K562 (cell line): ENCODE results near the gene SORT1. TPM values are rescaled to one million over a fixed set of nuclear protein-coding genes. Genes with fewer than 3 reads are reported as not detected.

Source experiments
- ATAC-seq: fragments of 200-7000 bp; cut with Tn5 transposase; 3 replicates; pipeline ENCODE4 v1.9.1; 2020; ENCODE audit warnings: moderate library complexity
- BruUV-seq: library from RNA; stranded (reverse); fragments of 400-500 nt; replicated peaks from 2 replicates; lab custom pipeline; 2021; lab: Mats Ljungman, UMichigan
- CTCF ChIA-PET: fragments of 300-600 bp; formaldehyde crosslinking; extraction: SDS; loops from one replicate; lab custom pipeline; 2021; ENCODE audit warnings: low intra/inter-chr PET ratio; lab: Yijun Ruan, JAX
- POLR2A ChIA-PET: fragments of 300-600, 350-650 bp; sonication (Branson Sonifier 250); formaldehyde crosslinking; extraction: SDS; loops from one replicate; lab custom pipeline; 2021; ENCODE audit warnings: antibody characterized with exemption, inconsistent platforms; lab: Yijun Ruan, JAX
- DNase-seq, 4 experiments: peaks; one replicate each; pipeline versions ENCODE4 v3.0.0 to v3.0.0-alpha.2; 2011 to 2018; ENCODE audit warnings: low spot score in 3 of 4, mixed read lengths in 3 of 4; ENCODE audit errors: extremely low read depth in 1 of 4
- FAIRE-seq: peaks from 2 replicates; lab custom pipeline; 2011; peaks lifted over from hg19 to GRCh38; lab: Jason Lieb, UNC
- H2AFZ ChIP-seq: 2 replicates; pipeline ENCODE4 v1.6.0; 2011; ENCODE audit warnings: low read depth, low read length, control low read depth, inconsistent platforms
- H3K27ac ChIP-seq: fragments of 200-600 bp; 3 replicates; pipeline ENCODE4 v1.8.0; 2011; ENCODE audit warnings: low read depth, mild to moderate bottlenecking, control low read depth, inconsistent platforms, low read length, moderate library complexity, mixed read lengths; ENCODE audit errors: extremely low read depth
- H3K27me3 ChIP-seq, 2 experiments: fragments of 300-600 bp in 1 of 2; 2 replicates in 1 of 2; 3 replicates in 1 of 2; pipeline versions ENCODE4 v1.6.0 to v1.8.0; 2011; ENCODE audit warnings: inconsistent platforms in 2 of 2, low read length in 2 of 2, mild to moderate bottlenecking in 1 of 2, mixed read lengths in 1 of 2, moderate library complexity in 1 of 2; ENCODE audit not compliant: control insufficient read depth in 2 of 2, insufficient read depth in 2 of 2
- H3K36me3 ChIP-seq: fragments of 300-600 bp; 3 replicates; pipeline ENCODE4 v1.8.0; 2011; ENCODE audit warnings: mild to moderate bottlenecking, low read length, inconsistent platforms; ENCODE audit not compliant: control insufficient read depth, insufficient read depth
- H3K4me1 ChIP-seq, 2 experiments: fragments of 200-600 bp in 1 of 2; replicated peaks in 1 of 2; 2 replicates in 1 of 2; 3 replicates in 1 of 2; pipeline versions ENCODE4 v1.5.1 to v1.8.0; 2011; ENCODE audit warnings: inconsistent platforms in 2 of 2, low read length in 2 of 2, mild to moderate bottlenecking in 1 of 2, mixed read lengths in 1 of 2, moderate library complexity in 1 of 2; ENCODE audit not compliant: control insufficient read depth in 2 of 2, insufficient read depth in 2 of 2
- H3K4me2 ChIP-seq: 2 replicates; pipeline ENCODE4 v1.6.1; 2011; ENCODE audit warnings: low read length, control low read depth, inconsistent platforms, mixed read lengths; ENCODE audit not compliant: insufficient read depth
- H3K4me3 ChIP-seq: fragments of 200-600 bp; sonication (generic), shearing (Covaris generic); 2 replicates; pipeline ENCODE4 v1.5.1; 2016; ENCODE audit warnings: control low read depth, inconsistent platforms
- H3K79me2 ChIP-seq: fragments of 200-600 bp; 3 replicates; pipeline ENCODE4 v1.8.0; 2011; ENCODE audit warnings: low read length, inconsistent platforms; ENCODE audit not compliant: control insufficient read depth, insufficient read depth
- H3K9ac ChIP-seq, 2 experiments: 2 replicates each; pipeline versions ENCODE4 v1.6.0 to v1.6.1; 2011; ENCODE audit warnings: low read depth in 2 of 2, low read length in 2 of 2, control low read depth in 1 of 2, inconsistent platforms in 1 of 2, mild to moderate bottlenecking in 1 of 2, mixed read lengths in 1 of 2; ENCODE audit not compliant: insufficient read depth in 1 of 2
- H3K9me1 ChIP-seq: one replicate; pipeline ENCODE4 v1.6.0; 2011; ENCODE audit warnings: inconsistent platforms, mild to moderate bottlenecking, low read length, moderate library complexity; ENCODE audit not compliant: control insufficient read depth, insufficient read depth
- H3K9me3 ChIP-seq: replicated peaks from 2 replicates; pipeline ENCODE4 v1.5.1; 2011; ENCODE audit warnings: low read depth, low read length, inconsistent platforms; ENCODE audit not compliant: control insufficient read depth, insufficient read depth
- H4K20me1 ChIP-seq: replicated peaks from 2 replicates; pipeline ENCODE4 v1.6.1; 2011; ENCODE audit warnings: low read length, inconsistent platforms, mixed read lengths; ENCODE audit not compliant: control insufficient read depth, insufficient read depth
- ASH1L ChIP-seq: fragments of 450-650 bp; IDR thresholded peaks from 2 replicates; pipeline ENCODE4 v1.6.1; 2018; ENCODE audit warnings: borderline replicate concordance, mild to moderate bottlenecking, low read depth; ENCODE audit not compliant: partially characterized antibody
- CHD1 ChIP-seq: fragments of 200-600 bp; sonication (generic); IDR thresholded peaks from one replicate; pipeline ENCODE4 v1.6.1; 2012; ENCODE audit warnings: mild to moderate bottlenecking, moderate library complexity, low read length, inconsistent platforms
- ETV5 ChIP-seq: sonication (generic); formaldehyde crosslinking; IDR thresholded peaks from 2 replicates; pipeline ENCODE4 v1.4.0; 2020; ENCODE audit warnings: low read depth, mild to moderate bottlenecking, missing genetic modification reagents
- GTF2E2 ChIP-seq: fragments of 200-800 bp; sonication (Bioruptor generic); IDR thresholded peaks from 2 replicates; pipeline ENCODE4 v1.6.1; 2016; ENCODE audit warnings: missing genetic modification characterization, missing compliant biosample characterization
- LARP7 ChIP-seq: fragments of 450-650 bp; IDR thresholded peaks from 2 replicates; pipeline ENCODE4 v1.6.1; 2016
- NCOA1 ChIP-seq: fragments of 450-650 bp; IDR thresholded peaks from 2 replicates; pipeline ENCODE4 v1.6.1; 2016; ENCODE audit warnings: low read depth
- SAP30 ChIP-seq: fragments of 200-600 bp; sonication (generic); IDR thresholded peaks from 2 replicates; pipeline ENCODE4 v1.6.1; 2012; ENCODE audit warnings: borderline replicate concordance, low read depth, mild to moderate bottlenecking, moderate library complexity, low read length, control low read depth, inconsistent platforms; ENCODE audit not compliant: insufficient read depth, poor library complexity, severe bottlenecking
- ZC3H11A ChIP-seq: IDR thresholded peaks from 2 replicates; pipeline ENCODE4 v1.6.1; 2012; ENCODE audit warnings: low read depth, low read length, improper control_type of control experiment
- ZNF12 ChIP-seq: sonication (generic); formaldehyde crosslinking; IDR thresholded peaks from 2 replicates; pipeline ENCODE4 v1.4.0; 2020; ENCODE audit warnings: mild to moderate bottlenecking, missing genetic modification reagents
- ZNF408 ChIP-seq: fragments of 250-450 bp; sonication (Bioruptor Pico); IDR thresholded peaks from 2 replicates; pipeline ENCODE4 v1.4.0; 2020; ENCODE audit warnings: low read depth, mild to moderate bottlenecking, moderate library complexity
- ZNF518B ChIP-seq: fragments of 250-450 bp; sonication (Bioruptor Pico); IDR thresholded peaks from 2 replicates; pipeline ENCODE4 v1.5.0; 2021; ENCODE audit warnings: mild to moderate bottlenecking, moderate library complexity
- ZNF584 ChIP-seq: fragments of 200-800 bp; sonication (Bioruptor generic); IDR thresholded peaks from 2 replicates; pipeline ENCODE4 v1.6.1; 2016; ENCODE audit warnings: low read depth, mild to moderate bottlenecking, missing genetic modification characterization, missing compliant biosample characterization
- ZNF766 ChIP-seq: fragments of 200-800 bp; sonication (Bioruptor generic); conservative IDR thresholded peaks from 2 replicates; pipeline ENCODE4 v1.6.1; 2016; ENCODE audit warnings: missing genetic modification characterization, missing compliant biosample characterization
- ZSCAN32 ChIP-seq: fragments of 450-650 bp; formaldehyde crosslinking; IDR thresholded peaks from 2 replicates; pipeline ENCODE4 v1.4.0; 2020; ENCODE audit warnings: mild to moderate bottlenecking, moderate library complexity
- WGBS: fragments of 100-300 bp; shearing (Covaris generic); methylation state at CpG from one replicate; pipeline ENCODE4 v1.1.6; 2016; ENCODE audit warnings: low coverage, mixed read lengths; ENCODE audit not compliant: insufficient coverage; ENCODE audit errors: missing lambda C conversion rate; 5-methylcytosine and 5-hydroxymethylcytosine counted together
- in situ Hi-C: fragments of 300-500 bp; cut with MboI; formaldehyde crosslinking; loops from 4 replicates; pipeline ENCODE4 v1.15.0; 2018; ENCODE audit warnings: inconsistent platforms, mixed read lengths
- intact Hi-C: fragments of 100-400 bp; cut with micrococcal nuclease; formaldehyde crosslinking; loops from 2 replicates; pipeline ENCODE4 v1.14.2; 2022
- polyA plus RNA-seq, 8 experiments: library from polyadenylated mRNA; depleted of rRNA in 4 of 8; stranded (reverse) in 5 of 8; unstranded in 3 of 8; fragments of >200 nt; fragmentation: Nextera tagmentation in 2 of 8; fragmentation: Illumina TruSeq in 1 of 8; extraction: Ambion mirVana in 2 of 8; extraction: Trizol in 1 of 8; gene quantifications; 2 replicates each; pipeline versions ENCODE4 v1.2.1 to v1.2.3, GENCODE V29; 2011 to 2014; ENCODE audit warnings: inconsistent platforms in 1 of 8, missing spikeins in 1 of 8
- total RNA-seq, 7 experiments: library from RNA; depleted of rRNA in 6 of 7; stranded (reverse); fragments of >200 nt in 6 of 7; fragmentation: Illumina TruSeq in 2 of 7; extraction: Trizol in 2 of 7; gene quantifications; 2 replicates each; pipeline versions ENCODE4 v1.2.1 to v1.2.3, GENCODE V29; 2011 to 2021; ENCODE audit warnings: low replicate concordance in 1 of 7
- TF ChIP-seq, protein P1 (sequence below): fragments of 450-650 bp; IDR thresholded peaks from 2 replicates; pipeline ENCODE4 v1.6.1; 2017; ENCODE audit warnings: antibody characterized with exemption
- TF ChIP-seq, protein P2 (sequence below): fragments of 450-650 bp; IDR thresholded peaks from 2 replicates; pipeline ENCODE4 v1.6.1; 2016; ENCODE audit warnings: antibody characterized with exemption

SORT1 gene
- total and polyA plus RNA-seq, 9 of the 15 experiments (the other 6 are each of a cell fraction or from before 2014, with no cell fraction given), result 27.4 to 112 (median 65.0) TPM

GRCh38 chr1:109443476-109443875, 45.8 kb upstream of the SORT1 start (continued):
- TF ChIP-seq ZSCAN32, result no peak

DNA sequence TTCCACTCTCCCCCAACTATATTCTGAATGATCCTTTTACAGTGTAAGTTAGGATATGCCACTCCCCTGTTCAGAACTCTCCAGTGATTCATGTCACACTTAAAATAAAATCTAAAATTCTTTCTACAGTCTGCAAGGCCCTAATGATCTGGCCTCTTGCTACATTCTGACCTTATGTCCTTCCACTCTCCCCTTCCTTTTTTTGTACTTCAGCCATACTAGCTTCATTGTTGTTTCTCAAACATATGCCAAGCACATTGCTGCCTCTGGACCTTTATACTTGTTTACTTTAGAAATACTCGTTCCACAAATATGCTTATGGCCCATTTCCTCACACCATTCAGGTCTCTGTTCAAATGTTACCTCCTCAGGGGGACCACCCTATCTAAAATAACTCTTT, 43.4 kb upstream of the SORT1 start:
- Histone ChIP-seq H3K36me3 (no peaks in the 10 kb centered on the region), H3K4me2 (no peak overlapping the region), H3K27ac (no peak overlapping the region), H3K9ac (no peak overlapping the region), H2AFZ (no peak overlapping the region), H3K9me1 (no peaks in the 10 kb centered on the region), H3K9me3 (no peaks in the 10 kb centered on the region), H3K4me3 (no peak overlapping the region), H4K20me1 (no peaks in the 10 kb centered on the region), H3K27me3 (peaks cover 5 to 6% of the 10 kb centered on the region in 2 experiments; a peak in 3 of 5 replicates), H3K79me2 (no peaks in the 10 kb centered on the region), H3K4me1 (peaks cover 0 to 15% of the 10 kb centered on the region in 2 experiments; a peak in 3 of 5 replicates)
- 0% methylated on average over 1 of the region's 1 CpG for WGBS
- DNase-seq (no peak), ATAC-seq (no peak), FAIRE-seq (no peak)
- intact Hi-C loops, result no loop called here
- ChIA-PET POLR2A (no interaction called here), CTCF (no interaction called here)
- no TSS peak for BruUV-seq
- in situ Hi-C loops, result no loop called here
- TF ChIP-seq LARP7, result no peak
- TF ChIP-seq ZC3H11A, result no peak
- no peak for TF ChIP-seq ZNF766
- no peak for TF ChIP-seq SAP30
- TF ChIP-seq CHD1, result no peak
- TF ChIP-seq ZNF584 (CRISPR knock-in tag), result no peak
- TF ChIP-seq, protein P1, sequence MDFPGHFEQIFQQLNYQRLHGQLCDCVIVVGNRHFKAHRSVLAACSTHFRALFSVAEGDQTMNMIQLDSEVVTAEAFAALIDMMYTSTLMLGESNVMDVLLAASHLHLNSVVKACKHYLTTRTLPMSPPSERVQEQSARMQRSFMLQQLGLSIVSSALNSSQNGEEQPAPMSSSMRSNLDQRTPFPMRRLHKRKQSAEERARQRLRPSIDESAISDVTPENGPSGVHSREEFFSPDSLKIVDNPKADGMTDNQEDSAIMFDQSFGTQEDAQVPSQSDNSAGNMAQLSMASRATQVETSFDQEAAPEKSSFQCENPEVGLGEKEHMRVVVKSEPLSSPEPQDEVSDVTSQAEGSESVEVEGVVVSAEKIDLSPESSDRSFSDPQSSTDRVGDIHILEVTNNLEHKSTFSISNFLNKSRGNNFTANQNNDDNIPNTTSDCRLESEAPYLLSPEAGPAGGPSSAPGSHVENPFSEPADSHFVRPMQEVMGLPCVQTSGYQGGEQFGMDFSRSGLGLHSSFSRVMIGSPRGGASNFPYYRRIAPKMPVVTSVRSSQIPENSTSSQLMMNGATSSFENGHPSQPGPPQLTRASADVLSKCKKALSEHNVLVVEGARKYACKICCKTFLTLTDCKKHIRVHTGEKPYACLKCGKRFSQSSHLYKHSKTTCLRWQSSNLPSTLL, result no peak
- no peak for TF ChIP-seq ZNF12 (CRISPR knock-in tag)
- TF ChIP-seq GTF2E2 (tag), result no peak
- TF ChIP-seq NCOA1, result no peak
- TF ChIP-seq ETV5 (CRISPR knock-in tag), result no peak
- TF ChIP-seq ZNF518B, result no peak
- TF ChIP-seq ZNF408 (CRISPR knock-in tag), result no peak
- TF ChIP-seq, protein P2, sequence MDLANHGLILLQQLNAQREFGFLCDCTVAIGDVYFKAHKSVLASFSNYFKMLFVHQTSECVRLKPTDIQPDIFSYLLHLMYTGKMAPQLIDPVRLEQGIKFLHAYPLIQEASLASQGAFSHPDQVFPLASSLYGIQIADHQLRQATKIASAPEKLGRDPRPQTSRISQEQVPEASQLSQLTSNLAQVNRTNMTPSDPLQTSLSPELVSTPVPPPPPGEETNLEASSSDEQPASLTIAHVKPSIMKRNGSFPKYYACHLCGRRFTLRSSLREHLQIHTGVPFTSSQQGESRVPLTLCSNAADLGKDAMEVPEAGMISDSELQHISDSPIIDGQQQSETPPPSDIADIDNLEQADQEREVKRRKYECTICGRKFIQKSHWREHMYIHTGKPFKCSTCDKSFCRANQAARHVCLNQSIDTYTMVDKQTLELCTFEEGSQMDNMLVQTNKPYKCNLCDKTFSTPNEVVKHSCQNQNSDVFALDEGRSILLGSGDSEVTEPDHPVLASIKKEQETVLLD, result no peak
- no peak for TF ChIP-seq ASH1L
